NOMO-1 (cell line): ENCODE data around the gene ZNF217.
"Not testable (repeated sequence)": the region's sequence is repeated elsewhere in the genome, so short reads cannot be mapped to it uniquely, and the experiment has no call there.

ENCODE experiments used
- DNase-seq, 2 experiments: peaks; one replicate each; lab custom pipeline; 2025; ENCODE audit not compliant: unreplicated experiment in 2 of 2; lab: John Stamatoyannopoulos, UW

Gene ZNF217

DNA sequence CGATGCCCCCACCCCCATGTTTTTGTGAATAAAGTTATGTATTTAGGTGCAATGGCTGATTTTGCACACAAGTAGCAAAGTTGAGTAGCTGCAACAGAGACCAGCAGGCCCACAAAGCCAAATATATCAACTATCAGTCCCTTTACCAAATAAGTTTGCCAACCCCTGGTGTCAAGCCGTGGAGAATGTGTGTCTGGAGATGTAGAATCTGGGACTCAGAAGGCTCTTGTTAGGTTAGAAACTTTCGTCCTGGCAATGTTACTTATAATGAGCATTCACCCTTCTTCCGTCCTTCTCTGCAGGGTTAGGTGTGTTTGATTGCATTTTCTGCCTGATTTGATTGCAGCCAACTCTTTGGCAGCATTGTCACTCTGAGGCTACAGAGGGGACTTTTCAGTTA is 57.8 kb downstream of the ZNF217 start:
- DNase-seq: no peak

DNA sequence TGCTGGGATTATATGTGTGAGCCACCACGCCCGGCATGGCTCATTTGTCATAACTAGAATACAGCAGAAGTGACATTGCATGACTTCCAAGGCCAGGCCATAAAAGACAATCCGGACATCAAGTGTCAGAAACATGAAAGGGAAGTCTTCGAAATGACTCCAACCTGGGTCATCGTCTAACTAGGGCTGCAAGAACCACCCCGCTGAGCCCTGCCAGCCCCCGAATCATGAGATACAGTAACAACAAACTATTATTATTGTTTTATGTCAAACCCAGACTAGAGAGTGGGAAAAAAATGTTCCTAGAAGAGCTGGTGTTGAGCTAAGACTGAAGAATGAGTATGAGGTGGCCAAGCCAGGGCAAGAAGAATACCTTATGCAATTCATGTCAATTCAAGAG is 59.6 kb downstream of the ZNF217 start:
- no peak for DNase-seq

DNA sequence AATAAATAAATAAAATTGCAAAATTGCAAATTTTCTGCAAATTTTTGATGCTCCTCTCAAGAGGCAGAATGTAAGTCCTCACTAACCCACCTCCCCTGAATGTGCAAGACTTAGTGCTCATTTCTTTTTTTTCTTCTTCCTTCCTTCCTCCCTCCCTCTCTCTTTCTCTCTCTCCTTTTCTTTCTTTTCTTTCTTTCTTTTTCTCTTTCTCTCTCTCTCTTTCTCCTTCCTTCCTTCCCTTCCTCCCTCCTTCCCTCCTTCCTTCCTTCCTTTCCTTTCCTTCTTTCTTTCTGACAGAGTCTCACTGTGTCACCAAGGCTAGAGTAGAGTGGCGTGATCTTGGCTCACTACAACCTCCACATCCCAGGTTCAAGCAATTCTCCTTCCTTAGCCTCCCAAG is 60.1 kb downstream of the ZNF217 start:
- DNase-seq: no peak

DNA sequence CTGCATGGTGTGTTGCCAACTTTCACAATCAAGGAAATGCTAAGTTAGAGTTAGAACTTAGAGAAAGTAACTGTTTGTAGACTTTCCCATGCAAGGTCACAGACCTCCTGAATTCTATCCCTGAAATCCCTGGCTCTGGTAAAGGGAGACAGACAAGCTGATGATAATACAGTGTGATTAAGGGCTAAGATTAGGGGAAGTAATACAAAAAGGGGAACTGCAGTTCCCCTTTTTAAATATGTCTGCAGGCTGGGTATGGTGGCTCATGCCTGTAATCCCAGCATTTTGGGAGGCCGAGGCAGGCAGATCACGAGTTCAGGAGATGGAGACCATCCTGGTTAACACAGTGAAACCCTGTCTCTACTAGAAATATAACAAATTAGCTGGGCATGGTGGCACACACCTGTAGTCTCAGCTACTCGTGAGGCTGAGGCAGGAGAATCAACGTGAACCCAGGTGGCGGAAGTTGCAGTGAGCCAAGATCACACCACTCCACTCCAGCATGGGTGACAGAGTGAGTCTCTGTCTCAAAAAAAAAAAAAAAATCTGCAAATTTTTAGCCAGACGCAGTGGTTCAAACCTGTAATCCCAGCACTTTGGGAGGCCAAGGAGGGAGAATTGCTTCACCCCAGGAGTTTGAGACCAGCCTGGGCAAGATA is 60.9 kb downstream of the ZNF217 start:
- DNase-seq: peak; percentile 36 to 76

DNA sequence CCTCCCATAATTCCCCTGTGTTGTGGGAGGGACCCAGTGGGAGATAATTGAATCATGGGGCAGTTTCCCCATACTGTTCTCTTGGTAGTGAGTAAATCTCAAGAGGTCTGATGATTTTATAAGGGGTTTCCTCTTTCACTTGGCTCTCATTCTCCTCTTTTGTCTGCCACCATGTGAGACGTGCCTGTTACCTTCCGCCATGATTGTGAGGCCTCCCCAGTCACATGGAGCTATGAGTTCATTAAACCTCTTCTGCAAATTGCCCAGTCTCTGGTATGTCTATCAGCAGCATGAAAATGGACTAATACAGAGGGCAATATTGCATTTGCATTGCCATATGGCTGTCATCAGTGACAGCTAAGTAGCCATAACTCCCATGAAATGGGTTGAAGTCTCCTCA is 63.2 kb downstream of the ZNF217 start:
- DNase-seq: no peak

DNA sequence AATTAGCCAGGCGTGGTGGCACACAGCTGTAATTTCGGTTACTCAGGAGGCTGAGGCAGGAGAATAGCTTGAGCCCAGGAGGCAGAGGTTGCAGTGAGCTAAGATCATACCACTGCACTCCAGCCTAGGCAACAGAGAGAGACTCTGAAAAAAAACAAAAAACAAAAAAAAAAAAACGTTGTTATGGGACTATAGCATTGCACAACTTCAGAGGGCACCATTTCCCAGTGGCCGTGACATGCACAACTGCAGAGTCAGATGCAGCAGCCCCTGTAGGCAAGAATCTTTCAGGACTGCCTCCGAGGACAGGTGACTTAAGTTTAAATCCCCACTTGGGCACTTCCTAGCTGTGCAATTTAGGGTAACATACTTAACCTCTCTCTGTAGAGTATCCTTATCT is 64.0 kb downstream of the ZNF217 start:
- DNase-seq: no peak

DNA sequence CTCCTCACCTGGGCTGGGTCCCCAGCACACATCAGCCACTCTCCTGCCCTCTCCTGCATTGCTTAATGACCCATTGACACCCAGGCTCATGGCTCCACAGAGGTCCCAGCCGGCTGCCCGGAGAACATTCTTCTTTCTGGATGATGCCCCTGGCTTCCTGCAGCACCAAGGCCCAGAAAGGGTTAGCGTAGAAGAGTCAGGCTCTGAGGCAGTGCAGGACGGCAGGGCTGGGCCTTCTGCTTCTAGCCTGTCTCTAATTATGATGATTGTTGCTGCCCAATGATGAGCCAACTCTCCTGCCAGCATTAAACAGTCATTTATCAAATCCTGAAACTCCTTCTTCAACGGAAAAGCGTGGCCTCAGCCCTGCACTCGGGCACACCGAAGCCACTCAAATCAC is 66.4 kb downstream of the ZNF217 start:
- DNase-seq: no peak

DNA sequence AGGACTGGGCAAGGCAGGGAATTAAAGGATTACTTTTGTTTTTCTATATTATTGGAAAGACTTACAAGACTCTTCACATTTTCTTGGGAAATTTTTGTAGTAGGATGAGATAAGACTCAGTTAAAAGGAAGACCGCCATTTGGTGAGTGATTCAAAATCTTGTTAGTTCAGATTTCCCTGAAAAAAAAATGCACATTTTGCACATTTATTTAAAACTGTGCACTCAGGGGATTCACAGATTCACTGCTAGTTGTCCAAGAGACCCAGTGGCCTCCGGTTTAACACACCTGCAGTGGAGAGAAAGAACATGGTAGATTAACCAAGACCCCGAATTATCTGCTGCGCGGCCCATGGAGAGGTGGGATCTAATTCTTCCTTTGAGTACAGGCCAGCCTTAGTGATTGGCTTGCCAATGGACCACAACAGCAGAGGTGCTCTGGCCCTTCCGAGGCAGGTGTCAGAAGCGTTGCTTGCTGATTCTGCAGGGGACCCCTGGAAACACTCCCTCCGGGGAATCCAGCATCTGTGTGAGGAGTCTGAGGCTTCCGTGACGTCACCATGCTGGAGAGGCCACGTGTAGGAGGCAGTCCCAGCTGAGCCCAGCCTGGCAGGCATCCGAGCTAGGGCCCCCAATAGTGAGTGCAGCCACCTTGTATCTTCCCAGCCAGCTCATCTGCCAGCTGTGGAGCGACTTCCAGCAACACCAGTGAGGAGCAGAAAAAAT is 68.9 kb downstream of the ZNF217 start:
- DNase-seq: no peak

DNA sequence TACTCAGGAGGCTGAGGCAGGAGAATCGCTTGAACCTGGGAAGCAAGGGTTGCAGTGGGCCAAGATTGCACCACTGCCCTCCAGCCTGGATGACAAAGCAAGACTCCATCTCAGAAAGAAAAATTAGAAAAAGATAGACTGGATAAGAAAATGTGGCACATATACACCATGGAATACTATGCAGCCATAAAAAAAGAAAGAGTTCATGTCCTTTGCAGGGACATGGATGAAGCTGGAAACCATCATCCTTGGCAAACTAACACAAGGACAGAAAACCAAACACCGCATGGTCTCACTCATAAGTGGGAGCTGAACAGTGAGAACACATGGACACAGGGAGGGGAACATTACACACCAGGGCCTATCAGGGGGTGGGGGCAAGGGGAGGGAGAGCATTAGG is 70.0 kb downstream of the ZNF217 start:
- DNase-seq: not testable (repeated sequence)

DNA sequence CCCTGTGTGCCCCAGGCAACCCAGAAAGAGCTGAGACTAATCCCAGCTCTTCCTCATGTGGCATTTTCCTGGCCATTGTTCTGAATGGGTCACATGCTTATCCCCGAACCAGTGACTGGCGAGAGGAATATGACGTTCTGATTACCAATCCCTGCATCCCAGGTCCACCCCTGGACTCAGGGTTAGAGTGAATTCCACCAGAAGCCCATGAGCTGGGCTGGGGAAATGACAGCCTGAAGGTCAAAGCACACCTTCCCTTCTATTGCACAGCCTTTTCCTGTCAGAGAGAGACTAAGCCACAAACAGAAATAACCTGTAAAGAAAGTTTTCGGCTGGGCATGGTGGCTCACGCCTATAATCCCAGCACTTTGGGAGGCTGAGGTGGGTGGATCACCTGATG is 70.9 kb downstream of the ZNF217 start:
- DNase-seq: no peak

DNA sequence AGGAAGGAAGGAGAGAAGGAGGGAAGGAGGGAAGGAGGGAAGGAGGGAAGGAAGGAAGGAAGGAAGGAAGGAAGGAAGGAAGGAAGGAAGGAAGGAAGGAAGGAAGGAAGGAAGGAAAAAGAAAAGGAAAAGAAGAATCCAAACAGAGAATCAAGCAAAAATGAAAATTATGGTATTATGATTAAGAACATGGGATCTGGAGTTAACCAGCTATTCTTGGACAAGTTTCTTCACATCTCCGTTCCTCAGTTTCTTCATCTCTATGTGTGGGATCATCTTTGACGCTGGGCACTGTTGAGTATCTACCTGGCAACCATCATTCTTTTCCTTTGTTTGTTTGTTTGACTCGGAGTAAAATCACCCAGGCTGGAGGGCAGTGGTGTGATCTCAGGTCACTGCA is 71.6 kb downstream of the ZNF217 start:
- no peak for DNase-seq

DNA sequence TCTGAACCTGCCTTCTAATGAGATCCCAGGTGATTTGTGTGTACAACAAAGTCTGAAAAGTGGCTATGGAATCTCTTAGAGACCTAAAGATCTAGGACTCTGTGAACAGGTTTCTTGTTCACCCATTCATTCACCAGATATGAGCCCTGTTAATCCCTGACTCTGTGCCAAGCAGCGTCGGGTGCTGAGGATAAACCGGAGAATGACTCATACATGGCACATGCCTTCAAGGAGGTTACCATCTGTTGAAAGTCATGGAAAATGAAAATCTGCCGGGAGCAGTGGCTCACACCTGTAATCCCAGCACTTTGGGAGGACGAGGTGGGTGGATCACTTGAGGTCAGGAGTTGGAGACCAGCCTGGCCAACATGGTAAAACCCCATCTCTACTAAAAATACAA is 72.2 kb downstream of the ZNF217 start:
- not testable (repeated sequence) for DNase-seq

DNA sequence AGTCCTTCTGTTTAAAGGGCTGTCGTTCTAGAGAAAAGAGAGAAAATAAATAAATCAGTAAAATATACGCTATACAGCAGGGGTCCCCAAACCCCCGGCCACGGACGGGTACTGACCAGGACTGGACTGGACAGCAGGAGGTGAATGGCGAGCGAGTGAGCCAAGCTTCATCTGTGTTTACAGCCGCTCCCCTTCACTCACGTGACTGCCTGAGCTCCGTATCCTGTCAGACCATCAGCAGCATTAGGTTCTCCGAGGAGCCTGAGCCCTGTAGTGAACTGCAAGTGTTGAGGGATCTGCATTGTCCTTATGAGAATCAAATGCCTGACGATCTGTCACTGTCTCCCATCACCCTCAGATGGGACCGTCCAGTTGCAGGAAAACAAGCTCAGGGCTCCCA is 76.5 kb downstream of the ZNF217 start:
- no peak for DNase-seq
